K562 (cell line): Measurements from ENCODE around the gene AKAP13. TPM values are rescaled to one million over a fixed set of nuclear protein-coding genes. Genes with fewer than 3 reads are reported as not detected.
A peak's percentile ranks its signal among the peaks of the same experiment; 100 is the strongest.

Experiments
- ATAC-seq: fragments of 200-7000 bp; cut with Tn5 transposase; 3 replicates; pipeline ENCODE4 v1.9.1; 2020; ENCODE audit warnings: moderate library complexity
- BruUV-seq: library from RNA; stranded (reverse); fragments of 400-500 nt; replicated peaks from 2 replicates; lab custom pipeline; 2021; lab: Mats Ljungman, UMichigan
- CTCF ChIA-PET: fragments of 300-600 bp; formaldehyde crosslinking; extraction: SDS; loops from one replicate; lab custom pipeline; 2021; ENCODE audit warnings: low intra/inter-chr PET ratio; lab: Yijun Ruan, JAX
- POLR2A ChIA-PET: fragments of 300-600, 350-650 bp; sonication (Branson Sonifier 250); formaldehyde crosslinking; extraction: SDS; loops from one replicate; lab custom pipeline; 2021; ENCODE audit warnings: antibody characterized with exemption, inconsistent platforms; lab: Yijun Ruan, JAX
- DNase-seq, 4 experiments: peaks; one replicate each; pipeline versions ENCODE4 v3.0.0 to v3.0.0-alpha.2; 2011 to 2018; ENCODE audit warnings: low spot score in 3 of 4, mixed read lengths in 3 of 4; ENCODE audit errors: extremely low read depth in 1 of 4
- FAIRE-seq: peaks from 2 replicates; lab custom pipeline; 2011; peaks lifted over from hg19 to GRCh38; lab: Jason Lieb, UNC
- H2AFZ ChIP-seq: 2 replicates; pipeline ENCODE4 v1.6.0; 2011; ENCODE audit warnings: low read depth, low read length, control low read depth, inconsistent platforms
- H3K27ac ChIP-seq: fragments of 200-600 bp; 3 replicates; pipeline ENCODE4 v1.8.0; 2011; ENCODE audit warnings: low read depth, mild to moderate bottlenecking, control low read depth, inconsistent platforms, low read length, moderate library complexity, mixed read lengths; ENCODE audit errors: extremely low read depth
- H3K27me3 ChIP-seq, 2 experiments: fragments of 300-600 bp in 1 of 2; 2 replicates in 1 of 2; 3 replicates in 1 of 2; pipeline versions ENCODE4 v1.6.0 to v1.8.0; 2011; ENCODE audit warnings: inconsistent platforms in 2 of 2, low read length in 2 of 2, mild to moderate bottlenecking in 1 of 2, mixed read lengths in 1 of 2, moderate library complexity in 1 of 2; ENCODE audit not compliant: control insufficient read depth in 2 of 2, insufficient read depth in 2 of 2
- H3K36me3 ChIP-seq: fragments of 300-600 bp; 3 replicates; pipeline ENCODE4 v1.8.0; 2011; ENCODE audit warnings: mild to moderate bottlenecking, low read length, inconsistent platforms; ENCODE audit not compliant: control insufficient read depth, insufficient read depth
- H3K4me1 ChIP-seq, 2 experiments: fragments of 200-600 bp in 1 of 2; replicated peaks in 1 of 2; 2 replicates in 1 of 2; 3 replicates in 1 of 2; pipeline versions ENCODE4 v1.5.1 to v1.8.0; 2011; ENCODE audit warnings: inconsistent platforms in 2 of 2, low read length in 2 of 2, mild to moderate bottlenecking in 1 of 2, mixed read lengths in 1 of 2, moderate library complexity in 1 of 2; ENCODE audit not compliant: control insufficient read depth in 2 of 2, insufficient read depth in 2 of 2
- H3K4me2 ChIP-seq: 2 replicates; pipeline ENCODE4 v1.6.1; 2011; ENCODE audit warnings: low read length, control low read depth, inconsistent platforms, mixed read lengths; ENCODE audit not compliant: insufficient read depth
- H3K4me3 ChIP-seq: fragments of 200-600 bp; sonication (generic), shearing (Covaris generic); 2 replicates; pipeline ENCODE4 v1.5.1; 2016; ENCODE audit warnings: control low read depth, inconsistent platforms
- H3K79me2 ChIP-seq: fragments of 200-600 bp; 3 replicates; pipeline ENCODE4 v1.8.0; 2011; ENCODE audit warnings: low read length, inconsistent platforms; ENCODE audit not compliant: control insufficient read depth, insufficient read depth
- H3K9ac ChIP-seq, 2 experiments: 2 replicates each; pipeline versions ENCODE4 v1.6.0 to v1.6.1; 2011; ENCODE audit warnings: low read depth in 2 of 2, low read length in 2 of 2, control low read depth in 1 of 2, inconsistent platforms in 1 of 2, mild to moderate bottlenecking in 1 of 2, mixed read lengths in 1 of 2; ENCODE audit not compliant: insufficient read depth in 1 of 2
- H3K9me1 ChIP-seq: one replicate; pipeline ENCODE4 v1.6.0; 2011; ENCODE audit warnings: inconsistent platforms, mild to moderate bottlenecking, low read length, moderate library complexity; ENCODE audit not compliant: control insufficient read depth, insufficient read depth
- H3K9me3 ChIP-seq: replicated peaks from 2 replicates; pipeline ENCODE4 v1.5.1; 2011; ENCODE audit warnings: low read depth, low read length, inconsistent platforms; ENCODE audit not compliant: control insufficient read depth, insufficient read depth
- H4K20me1 ChIP-seq: replicated peaks from 2 replicates; pipeline ENCODE4 v1.6.1; 2011; ENCODE audit warnings: low read length, inconsistent platforms, mixed read lengths; ENCODE audit not compliant: control insufficient read depth, insufficient read depth
- MED1 ChIP-seq: sonication (generic); formaldehyde crosslinking; IDR thresholded peaks from 2 replicates; pipeline ENCODE4 v1.8.1; 2023; ENCODE audit warnings: missing genetic modification reagents, borderline replicate concordance
- NFIX ChIP-seq: fragments of 250-450 bp; sonication (Bioruptor Pico); IDR thresholded peaks from 2 replicates; pipeline ENCODE4 v1.4.0; 2020; ENCODE audit warnings: low read depth, mild to moderate bottlenecking, moderate library complexity
- PTTG1 ChIP-seq: fragments of 450-650 bp; IDR thresholded peaks from 2 replicates; pipeline ENCODE4 v1.6.1; 2016; ENCODE audit warnings: low read depth, mild to moderate bottlenecking, missing genetic modification characterization, missing compliant biosample characterization
- RAD21 ChIP-seq, 2 experiments: fragments of 250-450 bp in 1 of 2; fragments of 450-650 bp in 1 of 2; sonication (Bioruptor Pico) in 1 of 2; formaldehyde crosslinking in 1 of 2; IDR thresholded peaks in 1 of 2; conservative IDR thresholded peaks in 1 of 2; 2 replicates each; pipeline versions ENCODE4 v1.4.0 to v1.8.0; 2020 to 2022; ENCODE audit warnings: mild to moderate bottlenecking in 2 of 2, moderate library complexity in 1 of 2
- RAD51 ChIP-seq: fragments of 450-650 bp; IDR thresholded peaks from 2 replicates; pipeline ENCODE4 v1.7.1; 2016; ENCODE audit warnings: low read depth, mild to moderate bottlenecking, borderline replicate concordance
- SP1 ChIP-seq: sonication (generic); formaldehyde crosslinking; IDR thresholded peaks from 2 replicates; pipeline ENCODE4 v1.8.1; 2022; ENCODE audit warnings: mild to moderate bottlenecking, missing genetic modification reagents
- SUPT5H ChIP-seq: fragments of 450-650 bp; IDR thresholded peaks from 2 replicates; pipeline ENCODE4 v1.6.1; 2016
- TEAD4 ChIP-seq, 2 experiments: sonication (generic) in 1 of 2; formaldehyde crosslinking in 1 of 2; IDR thresholded peaks; 2 replicates each; pipeline versions ENCODE4 v1.6.1 to v1.8.0; 2012 to 2022; ENCODE audit warnings: borderline replicate concordance in 1 of 2, inconsistent platforms in 1 of 2, low read length in 1 of 2, mild to moderate bottlenecking in 1 of 2, missing genetic modification reagents in 1 of 2
- ZBTB8A ChIP-seq: fragments of 450-650 bp; IDR thresholded peaks from 2 replicates; pipeline ENCODE4 v1.6.1; 2018; ENCODE audit warnings: mild to moderate bottlenecking, moderate library complexity; ENCODE audit not compliant: partially characterized antibody
- ZNF253 ChIP-seq: fragments of 250-450 bp; sonication (Bioruptor Pico); conservative IDR thresholded peaks from 2 replicates; pipeline ENCODE4 v1.6.1; 2021; ENCODE audit warnings: mild to moderate bottlenecking
- WGBS: fragments of 100-300 bp; shearing (Covaris generic); methylation state at CpG from one replicate; pipeline ENCODE4 v1.1.6; 2016; ENCODE audit warnings: low coverage, mixed read lengths; ENCODE audit not compliant: insufficient coverage; ENCODE audit errors: missing lambda C conversion rate; 5-methylcytosine and 5-hydroxymethylcytosine counted together
- in situ Hi-C: fragments of 300-500 bp; cut with MboI; formaldehyde crosslinking; loops from 4 replicates; pipeline ENCODE4 v1.15.0; 2018; ENCODE audit warnings: inconsistent platforms, mixed read lengths
- intact Hi-C: fragments of 100-400 bp; cut with micrococcal nuclease; formaldehyde crosslinking; loops from 2 replicates; pipeline ENCODE4 v1.14.2; 2022
- polyA plus RNA-seq, 8 experiments: library from polyadenylated mRNA; depleted of rRNA in 4 of 8; stranded (reverse) in 5 of 8; unstranded in 3 of 8; fragments of >200 nt; fragmentation: Nextera tagmentation in 2 of 8; fragmentation: Illumina TruSeq in 1 of 8; extraction: Ambion mirVana in 2 of 8; extraction: Trizol in 1 of 8; gene quantifications; 2 replicates each; pipeline versions ENCODE4 v1.2.1 to v1.2.3, GENCODE V29; 2011 to 2014; ENCODE audit warnings: inconsistent platforms in 1 of 8, missing spikeins in 1 of 8
- total RNA-seq, 7 experiments: library from RNA; depleted of rRNA in 6 of 7; stranded (reverse); fragments of >200 nt in 6 of 7; fragmentation: Illumina TruSeq in 2 of 7; extraction: Trizol in 2 of 7; gene quantifications; 2 replicates each; pipeline versions ENCODE4 v1.2.1 to v1.2.3, GENCODE V29; 2011 to 2021; ENCODE audit warnings: low replicate concordance in 1 of 7
- TF ChIP-seq, protein P1 (sequence below), 3 experiments: IDR thresholded peaks in 2 of 3; conservative IDR thresholded peaks in 1 of 3; 2 replicates each; pipeline ENCODE4 v1.5.1; 2011 to 2012; ENCODE audit warnings: low read length in 3 of 3, mild to moderate bottlenecking in 3 of 3, control low read depth in 2 of 3, improper control_type of control experiment in 1 of 3, inconsistent platforms in 1 of 3, low read depth in 1 of 3, mixed read lengths in 1 of 3, moderate library complexity in 1 of 3; ENCODE audit not compliant: insufficient read depth in 2 of 3

The AKAP13 gene
- total and polyA plus RNA-seq, 9 of the 15 experiments (the other 6 are each of a cell fraction or from before 2014, with no cell fraction given): 0.03 to 1.7 (median 0.42) TPM

DNA sequence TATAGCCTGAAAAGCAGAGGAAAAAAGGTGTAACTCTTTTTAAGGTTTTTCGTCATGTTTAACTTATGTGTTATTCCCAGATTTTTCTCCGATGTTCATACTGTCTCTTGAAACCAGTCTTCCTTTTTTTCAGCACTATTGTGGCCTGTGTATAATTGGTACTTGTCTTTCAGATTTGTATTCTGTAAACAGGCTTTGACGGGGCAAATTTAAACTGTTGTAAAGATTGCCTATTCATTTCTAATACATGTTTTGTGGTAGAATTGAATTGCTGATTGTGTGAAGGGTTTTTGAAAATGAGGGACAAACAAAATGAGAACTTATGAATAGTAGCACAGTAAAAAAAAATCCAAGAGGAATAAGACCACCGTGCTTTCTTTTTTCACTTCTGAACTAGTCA is 33.6 kb downstream of the AKAP13 start:
- no peaks in the 10 kb centered on the region for H3K9me3 ChIP-seq
- no TSS peak for BruUV-seq

GRCh38 chr15:85414495-85414894 is 34.1 kb downstream of the AKAP13 start:
- ATAC-seq: no peak
- ChIA-PET CTCF (no interaction called here), POLR2A (no interaction called here)
- Histone ChIP-seq H3K9me3 (no peaks in the 10 kb centered on the region), H4K20me1 (no peaks in the 10 kb centered on the region), H2AFZ (no peak overlapping the region), H3K27me3 (peaks cover 6 to 9% of the 10 kb centered on the region in 2 experiments; a peak in 4 of 5 replicates), H3K36me3 (no peaks in the 10 kb centered on the region), H3K9me1 (no peaks in the 10 kb centered on the region), H3K9ac (no peak overlapping the region), H3K4me1 (no peaks in the 10 kb centered on the region), H3K4me3 (no peak overlapping the region), H3K27ac (no peak overlapping the region), H3K4me2 (no peak overlapping the region)
- in situ Hi-C loops (no loop called here), intact Hi-C loops (loop anchor here (10.0 kb wide), 1 partner anchor 120 kb away; no protein-coding TSS in a partner anchor)
- DNase-seq: no peak
- FAIRE-seq: no peak
- no TSS peak for BruUV-seq
- TF ChIP-seq SP1 (CRISPR knock-in tag) (no peak), RAD21 (CRISPR knock-in tag; conservative IDR thresholded peaks at IDR 0.05 in 1 of 2, IDR thresholded peaks at IDR 0.05 in 1 of 2) (peak in 1 of 2 experiments; percentile 36; a peak in 1 of 4 replicates), NFIX (no peak), ZBTB8A (no peak)
- TF ChIP-seq, protein P1, sequence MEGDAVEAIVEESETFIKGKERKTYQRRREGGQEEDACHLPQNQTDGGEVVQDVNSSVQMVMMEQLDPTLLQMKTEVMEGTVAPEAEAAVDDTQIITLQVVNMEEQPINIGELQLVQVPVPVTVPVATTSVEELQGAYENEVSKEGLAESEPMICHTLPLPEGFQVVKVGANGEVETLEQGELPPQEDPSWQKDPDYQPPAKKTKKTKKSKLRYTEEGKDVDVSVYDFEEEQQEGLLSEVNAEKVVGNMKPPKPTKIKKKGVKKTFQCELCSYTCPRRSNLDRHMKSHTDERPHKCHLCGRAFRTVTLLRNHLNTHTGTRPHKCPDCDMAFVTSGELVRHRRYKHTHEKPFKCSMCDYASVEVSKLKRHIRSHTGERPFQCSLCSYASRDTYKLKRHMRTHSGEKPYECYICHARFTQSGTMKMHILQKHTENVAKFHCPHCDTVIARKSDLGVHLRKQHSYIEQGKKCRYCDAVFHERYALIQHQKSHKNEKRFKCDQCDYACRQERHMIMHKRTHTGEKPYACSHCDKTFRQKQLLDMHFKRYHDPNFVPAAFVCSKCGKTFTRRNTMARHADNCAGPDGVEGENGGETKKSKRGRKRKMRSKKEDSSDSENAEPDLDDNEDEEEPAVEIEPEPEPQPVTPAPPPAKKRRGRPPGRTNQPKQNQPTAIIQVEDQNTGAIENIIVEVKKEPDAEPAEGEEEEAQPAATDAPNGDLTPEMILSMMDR (IDR thresholded peaks at IDR 0.05 in 2 of 3, conservative IDR thresholded peaks at IDR 0.05 in 1 of 3; ENCODE audit: insufficient read depth in 2 of 3, low read depth in 1 of 3, low read length in 3 of 3): peak in 1 of 3 experiments; percentile 18; a peak in 1 of 6 replicates
- TF ChIP-seq, all 486 proteins: peak for 2
- H3K79me2 ChIP-seq: no peaks in the 10 kb centered on the region

More for the DNA sequence above, 33.6 kb downstream of the AKAP13 start:
- Histone ChIP-seq H3K27me3 (peaks cover 6 to 9% of the 10 kb centered on the region in 2 experiments; a peak in 4 of 5 replicates), H3K9ac (no peak overlapping the region), H3K27ac (no peak overlapping the region), H3K9me1 (no peaks in the 10 kb centered on the region), H3K4me3 (no peak overlapping the region), H2AFZ (no peak overlapping the region), H4K20me1 (no peaks in the 10 kb centered on the region), H3K36me3 (no peaks in the 10 kb centered on the region)
- CTCF ChIA-PET: no interaction called here
- ATAC-seq (no peak), FAIRE-seq (no peak), DNase-seq (no peak)
- intact Hi-C loops: loop anchor here (10.0 kb wide), 1 partner anchor 119 kb away; no protein-coding TSS in a partner anchor
- 0% methylated on average over 4 of the region's 4 CpGs for WGBS
- in situ Hi-C loops: no loop called here
- TF ChIP-seq MED1 (CRISPR knock-in tag): no peak
- TF ChIP-seq ZNF253: no peak
- TF ChIP-seq RAD51: no peak
- TF ChIP-seq TEAD4 (IDR thresholded peaks at IDR 0.05; ENCODE audit: low read length): no peak
- no peak for TF ChIP-seq TEAD4 (CRISPR knock-in tag; IDR thresholded peaks at IDR 0.05; ENCODE audit: borderline replicate concordance)
- no peak for TF ChIP-seq PTTG1 (tag)
- no peak for TF ChIP-seq SUPT5H
- TF ChIP-seq, all 486 proteins: peak for 0
- Histone ChIP-seq H3K4me2 (no peak overlapping the region), H3K4me1 (no peaks in the 10 kb centered on the region), H3K79me2 (no peaks in the 10 kb centered on the region)
- POLR2A ChIA-PET: no interaction called here
